Measurements from ENCODE around the gene TMC3.

TMC3 gene

GRCh38 chr15:81297603-81298575 is 76.1 kb downstream of the TMC3 start:
- DNase-seq = no peak

- peak; percentile 99 for DNase-seq
These were observed 76.9 kb downstream of the TMC3 start for GRCh38 chr15:81297147-81297572.

- DNase-seq = no peak
These were observed 77.3 kb downstream of the TMC3 start for GRCh38 chr15:81296673-81297072.

- DNase-seq = no peak
These were observed 77.8 kb downstream of the TMC3 start for GRCh38 chr15:81296186-81296585.

- DNase-seq = no peak
These were observed 78.4 kb downstream of the TMC3 start for GRCh38 chr15:81295486-81296121.

GRCh38 chr15:81294516-81294880 is 79.5 kb downstream of the TMC3 start:
- DNase-seq = no peak

GRCh38 chr15:81293728-81294515 is 80.1 kb downstream of the TMC3 start:
- DNase-seq = no peak

- no peak for DNase-seq
These were observed 81.5 kb downstream of the TMC3 start for GRCh38 chr15:81292523-81293001.

GRCh38 chr15:81291916-81292522 is 82.0 kb downstream of the TMC3 start:
- no peak for DNase-seq

- DNase-seq = peak; percentile 39
These were observed 84.1 kb downstream of the TMC3 start for GRCh38 chr15:81289910-81290309.

GRCh38 chr15:81288616-81289015 is 85.4 kb downstream of the TMC3 start:
- no peak for DNase-seq

GRCh38 chr15:81288040-81288439 is 86.0 kb downstream of the TMC3 start:
- DNase-seq = no peak

- DNase-seq = no peak
These were observed 87.3 kb downstream of the TMC3 start for GRCh38 chr15:81286621-81287121.

GRCh38 chr15:81285461-81285860 is 88.6 kb downstream of the TMC3 start:
- no peak for DNase-seq

GRCh38 chr15:81284256-81285031 is 89.6 kb downstream of the TMC3 start:
- DNase-seq = no peak

GRCh38 chr15:81282911-81283310 is 91.1 kb downstream of the TMC3 start:
- DNase-seq = no peak

- no peak for DNase-seq
These were observed 91.5 kb downstream of the TMC3 start for GRCh38 chr15:81282606-81282895.

GRCh38 chr15:81281766-81282605 is 92.0 kb downstream of the TMC3 start:
- DNase-seq = no peak

GRCh38 chr15:81281456-81281735 is 92.6 kb downstream of the TMC3 start:
- DNase-seq = no peak

Measured in NCI-H226 (cell line).